SJCRH30 (cell line): Measurements from ENCODE around the gene ZNF460. TPM values are rescaled to one million over a fixed set of nuclear protein-coding genes. Genes with fewer than 3 reads are reported as not detected.
"Not testable (repeated sequence)": the region's sequence is repeated elsewhere in the genome, so short reads cannot be mapped to it uniquely, and the experiment has no call there.

ENCODE experiments used
- DNase-seq, 2 experiments: peaks; one replicate each; pipeline ENCODE4 v3.0.0-alpha.2; 2015 to 2020
- H3K27ac ChIP-seq: fragments of 250-450 bp; sonication (Bioruptor Pico); 2 replicates; pipeline ENCODE4 v1.5.1; 2020; ENCODE audit warnings: mild to moderate bottlenecking, moderate library complexity
- H3K27me3 ChIP-seq: fragments of 250-450 bp; sonication (Bioruptor Pico); 2 replicates; pipeline ENCODE4 v1.5.1; 2020; ENCODE audit warnings: mild to moderate bottlenecking, moderate library complexity
- H3K36me3 ChIP-seq: fragments of 250-450 bp; sonication (Bioruptor Pico); 2 replicates; pipeline ENCODE4 v1.5.1; 2020; ENCODE audit warnings: mild to moderate bottlenecking, moderate library complexity
- H3K4me1 ChIP-seq: fragments of 250-450 bp; sonication (Bioruptor Pico); 2 replicates; pipeline ENCODE4 v1.5.1; 2020; ENCODE audit warnings: mild to moderate bottlenecking, moderate library complexity
- H3K4me3 ChIP-seq: fragments of 250-450 bp; sonication (Bioruptor Pico); 2 replicates; pipeline ENCODE4 v1.5.1; 2020; ENCODE audit warnings: mild to moderate bottlenecking, moderate library complexity
- H3K9me3 ChIP-seq: fragments of 250-450 bp; sonication (Bioruptor Pico); replicated peaks from 2 replicates; pipeline ENCODE4 v1.5.1; 2020; ENCODE audit warnings: mild to moderate bottlenecking, moderate library complexity
- total RNA-seq: library from RNA; depleted of rRNA; stranded (reverse); fragments of >200 nt; shearing (Covaris generic); gene quantifications from 2 replicates; pipeline ENCODE4 v1.2.3, GENCODE V29; 2014

Gene ZNF460
- total RNA-seq, 1 experiment from 2014 or later, result 40.5 TPM

GRCh38 chr19:57267291-57267690, 13.0 kb upstream of the ZNF460 start:
- Histone ChIP-seq H3K4me1 (no peaks in the 10 kb centered on the region), H3K9me3 (no peaks in the 10 kb centered on the region), H3K4me3 (no peak overlapping the region), H3K27me3 (no peaks in the 10 kb centered on the region), H3K36me3 (no peaks in the 10 kb centered on the region), H3K27ac (no peak overlapping the region)
- no peak for DNase-seq

DNA sequence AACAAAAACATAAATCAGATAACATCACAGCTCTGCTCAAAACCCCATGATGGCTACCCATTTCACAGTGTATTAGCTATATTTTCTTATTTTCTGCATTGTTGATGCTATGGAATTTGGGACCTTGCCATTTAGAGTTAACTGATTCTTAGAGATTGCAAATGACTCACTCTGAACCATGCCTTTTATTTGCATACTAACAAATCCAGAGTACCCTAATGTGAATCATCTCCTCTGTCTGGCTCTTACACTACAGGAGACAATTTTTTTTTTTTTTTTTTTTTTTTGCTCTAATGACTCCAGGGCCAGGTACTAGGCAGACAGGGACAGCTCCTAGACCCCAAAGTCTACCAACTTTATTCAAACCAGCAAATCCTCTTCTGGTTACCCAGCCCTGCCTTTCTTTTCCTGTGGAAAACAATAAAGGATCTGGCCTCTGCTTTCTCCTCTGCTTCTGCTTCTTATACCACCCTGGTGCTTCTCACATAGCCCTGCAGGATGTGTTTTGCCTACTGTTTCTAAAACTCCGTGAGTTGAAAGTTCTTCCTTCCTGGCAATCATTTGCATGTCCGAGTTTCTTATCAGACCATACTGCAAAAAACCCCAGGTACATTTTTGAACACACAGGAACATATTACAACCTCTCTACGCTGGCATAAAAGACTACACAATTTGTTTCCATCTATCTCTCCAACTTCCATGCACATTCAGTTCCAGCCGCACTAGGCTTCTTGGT, 10.6 kb upstream of the ZNF460 start:
- Histone ChIP-seq H3K9me3 (no peaks in the 10 kb centered on the region), H3K27ac (no peak overlapping the region), H3K4me3 (no peak overlapping the region), H3K27me3 (no peaks in the 10 kb centered on the region), H3K4me1 (no peaks in the 10 kb centered on the region), H3K36me3 (no peaks in the 10 kb centered on the region)
- no peak for DNase-seq

DNA sequence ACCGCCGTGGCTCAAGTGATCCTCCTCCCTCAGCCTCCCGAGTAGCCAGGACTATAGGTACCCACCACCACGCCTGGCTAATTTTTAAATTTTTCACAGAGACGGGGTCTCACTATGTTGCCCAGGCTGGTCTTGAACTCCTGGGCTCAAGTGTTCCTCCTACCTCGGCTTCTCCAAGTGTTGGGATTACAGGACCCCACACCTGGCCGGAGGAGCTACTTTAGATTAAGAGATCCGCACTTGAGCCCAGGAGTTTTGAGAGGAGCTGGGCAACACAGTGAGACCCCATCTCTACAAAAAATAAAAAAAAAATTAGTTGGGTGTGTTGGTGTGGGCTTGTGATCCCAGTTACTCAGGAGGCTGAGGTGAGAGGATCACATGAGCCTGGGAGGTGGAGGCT, 9.0 kb upstream of the ZNF460 start:
- H3K27ac ChIP-seq, result no peak overlapping the region
- H3K27me3 ChIP-seq, result no peaks in the 10 kb centered on the region
- H3K4me3 ChIP-seq, result no peak overlapping the region
- DNase-seq, result no peak
- H3K4me1 ChIP-seq, result no peaks in the 10 kb centered on the region
- H3K36me3 ChIP-seq, result no peaks in the 10 kb centered on the region
- H3K9me3 ChIP-seq, result no peaks in the 10 kb centered on the region

- no peak overlapping the region for H3K4me3 ChIP-seq
- H3K4me1 ChIP-seq, result no peaks in the 10 kb centered on the region
- DNase-seq, result no peak
- H3K27me3 ChIP-seq, result no peaks in the 10 kb centered on the region
- no peaks in the 10 kb centered on the region for H3K9me3 ChIP-seq
- H3K27ac ChIP-seq, result no peak overlapping the region
- H3K36me3 ChIP-seq, result no peaks in the 10 kb centered on the region
Measured at GRCh38 chr19:57273014-57273413, 7.3 kb upstream of the ZNF460 start.

GRCh38 chr19:57276430-57276829, 3.9 kb upstream of the ZNF460 start:
- H3K4me1 ChIP-seq, result no peaks in the 10 kb centered on the region
- no peaks in the 10 kb centered on the region for H3K27me3 ChIP-seq
- no peaks in the 10 kb centered on the region for H3K9me3 ChIP-seq
- no peak overlapping the region for H3K4me3 ChIP-seq
- DNase-seq, result no peak
- H3K36me3 ChIP-seq, result no peaks in the 10 kb centered on the region
- no peak overlapping the region for H3K27ac ChIP-seq

- H3K4me3 ChIP-seq, DNase-seq, H3K27me3 ChIP-seq, H3K9me3 ChIP-seq, H3K36me3 ChIP-seq, H3K4me1 ChIP-seq, H3K27ac ChIP-seq: not testable (repeated sequence)
Measured at GRCh38 chr19:57278481-57278880, 1.8 kb upstream of the ZNF460 start.

DNA sequence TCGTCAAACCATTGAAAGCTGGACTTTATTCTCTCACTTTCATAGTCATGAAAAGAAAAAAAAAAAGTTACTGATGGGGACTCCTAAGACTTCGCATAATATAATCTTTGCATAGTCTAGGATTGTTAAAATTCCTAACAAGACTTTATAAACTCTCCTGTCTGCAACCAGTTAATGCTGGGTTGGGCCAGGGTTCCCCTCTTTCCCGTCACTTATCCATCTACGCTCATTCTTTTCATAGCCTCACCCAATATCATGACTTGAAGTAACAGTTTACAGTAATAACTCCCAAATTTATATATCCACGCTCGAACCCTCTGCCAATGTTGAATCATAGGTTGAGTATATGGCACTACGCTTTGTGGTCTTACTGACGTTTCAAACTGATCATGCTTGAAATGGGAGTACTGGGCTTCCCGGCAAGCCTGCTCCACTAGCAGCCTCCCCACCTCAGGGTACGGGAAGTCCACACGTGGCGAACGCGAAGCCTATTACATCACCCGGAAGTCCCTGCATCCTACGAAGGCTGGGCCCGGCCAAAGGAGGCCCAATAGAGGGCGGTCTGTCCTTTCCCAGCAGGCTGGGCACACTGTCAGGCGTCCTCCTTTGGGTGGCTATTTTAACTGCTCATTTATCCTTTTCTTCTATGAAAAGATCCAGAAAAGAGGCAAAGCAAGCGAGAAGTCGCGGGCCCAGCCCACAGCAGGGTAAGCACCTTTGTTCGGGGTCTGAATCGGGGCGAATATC, 694 bp upstream of the ZNF460 start:
- peak; percentile 94 to 97 for DNase-seq
- no peaks in the 10 kb centered on the region for H3K9me3 ChIP-seq
- H3K27ac ChIP-seq, result peak overlapping the region; percentile 95
- peak overlapping the region; percentile 84 for H3K4me3 ChIP-seq
- H3K36me3 ChIP-seq, result peaks cover 11% of the 10 kb centered on the region
- H3K27me3 ChIP-seq, result no peaks in the 10 kb centered on the region
- H3K4me1 ChIP-seq, result peaks cover 3% of the 10 kb centered on the region; the same call in 1 of the 2 replicates

DNA sequence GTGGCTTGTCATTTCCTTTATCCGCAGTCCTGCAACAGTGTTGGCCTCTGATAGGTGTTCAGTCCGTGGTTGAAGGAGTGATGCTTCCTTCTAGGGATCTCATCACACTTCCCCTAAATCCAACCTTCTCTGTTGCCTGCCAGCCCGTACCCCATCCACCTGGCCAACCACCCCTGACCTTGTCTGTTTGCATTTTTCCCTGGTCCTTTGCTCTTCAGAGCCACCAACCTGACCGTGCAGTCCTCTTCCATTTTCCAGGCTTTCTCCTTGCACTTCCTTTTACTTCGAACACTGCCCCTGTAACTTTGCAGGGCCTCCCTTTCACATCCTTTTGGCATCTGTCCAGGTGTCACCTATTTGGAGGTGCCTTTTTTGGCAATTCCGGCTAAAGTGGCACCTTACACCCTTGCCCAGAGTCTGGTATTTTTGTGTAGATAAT, 696 bp downstream of the ZNF460 start:
- Histone ChIP-seq H3K4me3 (peak overlapping the region; percentile 84), H3K36me3 (peaks cover 23% of the 10 kb centered on the region), H3K27me3 (no peaks in the 10 kb centered on the region), H3K4me1 (peaks cover 3% of the 10 kb centered on the region; the same call in 1 of the 2 replicates), H3K9me3 (no peaks in the 10 kb centered on the region), H3K27ac (peak overlapping the region; percentile 95)
- peak; percentile 9 to 33 for DNase-seq

GRCh38 chr19:57282011-57282643, 1.8 kb downstream of the ZNF460 start:
- DNase-seq, result no peak
- Histone ChIP-seq H3K4me1 (peaks cover 3% of the 10 kb centered on the region; the same call in 1 of the 2 replicates), H3K4me3 (no peak overlapping the region), H3K27me3 (no peaks in the 10 kb centered on the region), H3K36me3 (peaks cover 33% of the 10 kb centered on the region), H3K9me3 (no peaks in the 10 kb centered on the region), H3K27ac (no peak overlapping the region)

DNA sequence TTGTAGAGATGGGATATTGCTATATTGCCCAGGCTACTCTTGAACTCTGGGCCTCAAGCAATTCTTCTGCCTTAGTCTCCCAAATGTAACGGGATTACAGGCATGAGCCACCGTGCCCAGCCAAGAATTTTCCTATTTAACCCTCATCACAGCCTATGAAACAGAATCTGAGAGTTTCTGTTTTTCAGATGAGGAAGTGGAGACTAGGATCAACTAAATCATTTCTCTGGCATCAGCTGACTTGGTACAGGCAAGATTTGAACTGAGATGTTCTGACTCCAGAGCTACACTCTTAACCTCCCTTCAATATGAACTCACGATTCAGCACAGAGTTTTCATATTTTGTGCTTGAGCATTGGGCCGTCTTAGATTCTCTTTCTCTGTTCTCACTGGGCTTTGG, 8.1 kb downstream of the ZNF460 start:
- no peak for DNase-seq
- Histone ChIP-seq H3K9me3 (no peaks in the 10 kb centered on the region), H3K4me1 (no peaks in the 10 kb centered on the region), H3K27me3 (no peaks in the 10 kb centered on the region), H3K36me3 (peaks cover 93% of the 10 kb centered on the region), H3K4me3 (no peak overlapping the region), H3K27ac (no peak overlapping the region)

DNA sequence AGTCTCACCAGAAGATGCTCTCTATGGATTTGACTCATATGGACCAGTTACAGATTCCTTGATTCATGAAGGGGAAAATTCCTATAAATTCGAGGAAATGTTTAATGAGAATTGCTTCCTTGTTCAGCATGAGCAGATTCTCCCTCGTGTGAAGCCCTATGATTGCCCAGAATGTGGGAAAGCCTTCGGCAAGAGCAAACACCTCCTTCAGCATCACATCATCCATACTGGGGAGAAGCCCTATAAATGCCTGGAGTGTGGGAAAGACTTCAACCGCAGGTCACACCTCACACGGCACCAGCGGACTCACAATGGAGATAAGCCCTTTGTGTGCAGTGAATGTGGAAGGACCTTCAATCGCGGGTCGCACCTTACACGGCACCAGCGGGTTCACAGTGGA, 10.7 kb downstream of the ZNF460 start:
- peaks cover 7% of the 10 kb centered on the region for H3K9me3 ChIP-seq
- H3K27ac ChIP-seq, result no peak overlapping the region
- no peaks in the 10 kb centered on the region for H3K27me3 ChIP-seq
- no peak overlapping the region for H3K4me3 ChIP-seq
- no peaks in the 10 kb centered on the region for H3K4me1 ChIP-seq
- peaks cover 98% of the 10 kb centered on the region for H3K36me3 ChIP-seq
- DNase-seq, result no peak

DNA sequence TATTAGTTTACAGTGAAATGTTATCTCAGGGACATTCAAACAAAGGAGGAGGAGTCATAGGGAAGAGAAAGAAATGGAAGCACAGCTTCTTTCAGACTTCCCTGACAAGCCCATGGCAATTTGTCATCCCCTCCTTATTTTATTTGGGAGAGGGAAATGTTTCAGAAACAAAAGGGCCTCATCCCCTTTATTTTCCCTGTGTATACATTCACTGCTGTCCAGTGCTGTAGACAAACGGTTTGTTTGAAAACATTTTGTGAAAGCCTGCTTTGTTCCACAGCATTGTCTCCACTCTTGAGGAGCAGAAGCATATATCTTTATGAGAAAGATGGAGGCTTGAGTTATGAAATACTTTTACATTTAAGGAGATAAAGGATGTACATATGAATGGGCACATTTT, 12.3 kb downstream of the ZNF460 start:
- no peak overlapping the region for H3K27ac ChIP-seq
- peaks cover 7% of the 10 kb centered on the region for H3K9me3 ChIP-seq
- peaks cover 84% of the 10 kb centered on the region for H3K36me3 ChIP-seq
- DNase-seq, result no peak
- no peaks in the 10 kb centered on the region for H3K4me1 ChIP-seq
- no peaks in the 10 kb centered on the region for H3K27me3 ChIP-seq
- H3K4me3 ChIP-seq, result no peak overlapping the region

- Histone ChIP-seq H3K9me3 (peaks cover 7% of the 10 kb centered on the region), H3K4me3 (no peak overlapping the region), H3K36me3 (peaks cover 80% of the 10 kb centered on the region), H3K27me3 (no peaks in the 10 kb centered on the region), H3K27ac (no peak overlapping the region), H3K4me1 (no peaks in the 10 kb centered on the region)
- no peak for DNase-seq
Measured at GRCh38 chr19:57293719-57294118, 13.4 kb downstream of the ZNF460 start.

- no peak overlapping the region for H3K27ac ChIP-seq
- peak; percentile 46 to 56 for DNase-seq
- H3K27me3 ChIP-seq, result no peaks in the 10 kb centered on the region
- H3K4me1 ChIP-seq, result no peaks in the 10 kb centered on the region
- peaks cover 46% of the 10 kb centered on the region for H3K36me3 ChIP-seq
- no peak overlapping the region for H3K4me3 ChIP-seq
- H3K9me3 ChIP-seq, result no peaks in the 10 kb centered on the region
Measured at GRCh38 chr19:57302020-57302465, 21.8 kb downstream of the ZNF460 start.

- peaks cover 43% of the 10 kb centered on the region for H3K36me3 ChIP-seq
- no peak for DNase-seq
- no peaks in the 10 kb centered on the region for H3K9me3 ChIP-seq
- no peak overlapping the region for H3K27ac ChIP-seq
- no peak overlapping the region for H3K4me3 ChIP-seq
- no peaks in the 10 kb centered on the region for H3K4me1 ChIP-seq
- no peaks in the 10 kb centered on the region for H3K27me3 ChIP-seq
Measured at GRCh38 chr19:57302727-57303401, 22.6 kb downstream of the ZNF460 start.
